SU-DHL-6 (cell line): Measurements from ENCODE around the gene MT3.

Experiments
- H2AFZ ChIP-seq: fragments of 200-600 bp; sonication (generic); 2 replicates; pipeline ENCODE4 v1.6.1; 2014; ENCODE audit warnings: low read depth, mild to moderate bottlenecking, moderate library complexity, mixed read lengths, antibody characterized with exemption, low read length; ENCODE audit not compliant: severe bottlenecking
- H3F3A ChIP-seq: fragments of 200-600 bp; shearing (Covaris generic); 2 replicates; pipeline ENCODE4 v1.6.0; 2016; ENCODE audit warnings: antibody characterized with exemption, mild to moderate bottlenecking; ENCODE audit not compliant: insufficient read depth
- H3K27ac ChIP-seq: fragments of 200-600 bp; sonication (generic); 2 replicates; pipeline ENCODE4 v1.5.1; 2016; ENCODE audit warnings: low read depth, mild to moderate bottlenecking, low read length, moderate library complexity, mixed read lengths
- H3K27me3 ChIP-seq: fragments of 200-600 bp; sonication (generic), shearing (Covaris generic); 2 replicates; pipeline ENCODE4 v1.6.0; 2014; ENCODE audit warnings: mild to moderate bottlenecking, low read length
- H3K36me3 ChIP-seq: fragments of 200-600 bp; sonication (generic); 2 replicates; pipeline ENCODE4 v1.6.1; 2014; ENCODE audit warnings: mild to moderate bottlenecking, low read length, mixed read lengths
- H3K4me2 ChIP-seq: fragments of 300-600, 200-600 bp; shearing (Covaris generic), sonication (generic); 2 replicates; pipeline ENCODE4 v1.6.0; 2014; ENCODE audit warnings: low read length, low read depth, mild to moderate bottlenecking; ENCODE audit not compliant: poor library complexity, severe bottlenecking
- H3K4me3 ChIP-seq: fragments of 200-600 bp; sonication (generic); 2 replicates; pipeline ENCODE4 v1.5.1; 2014; ENCODE audit warnings: antibody characterized with exemption, low read length, mild to moderate bottlenecking, mixed read lengths; ENCODE audit not compliant: insufficient read depth, poor library complexity, severe bottlenecking
- H3K79me2 ChIP-seq: fragments of 200-600 bp; sonication (generic); 2 replicates; pipeline ENCODE4 v1.6.1; 2014; ENCODE audit warnings: mild to moderate bottlenecking, low read length, moderate library complexity; ENCODE audit not compliant: insufficient read depth
- H3K9ac ChIP-seq: fragments of 200-600 bp; sonication (generic); 2 replicates; pipeline ENCODE4 v1.7.0; 2014; ENCODE audit warnings: mild to moderate bottlenecking, low read length
- H3K9me2 ChIP-seq: fragments of 200-600 bp; sonication (generic); replicated peaks from 2 replicates; pipeline ENCODE4 v1.6.1; 2014; ENCODE audit warnings: low read length; ENCODE audit not compliant: insufficient read depth
- H3K9me3 ChIP-seq: fragments of 200-600 bp; sonication (generic); 2 replicates; pipeline ENCODE4 v1.6.1; 2014; ENCODE audit warnings: low read length, mixed read lengths; ENCODE audit not compliant: insufficient read depth
- H4K20me1 ChIP-seq: fragments of 200-600 bp; sonication (generic); 2 replicates; pipeline ENCODE4 v1.6.1; 2014; ENCODE audit warnings: low read depth, mild to moderate bottlenecking, antibody characterized with exemption, low read length, moderate library complexity, mixed read lengths
- CTCF ChIP-seq: fragments of 200-600 bp; sonication (generic); IDR thresholded peaks from one replicate; pipeline ENCODE4 v1.5.1; 2017; ENCODE audit warnings: antibody characterized with exemption, mild to moderate bottlenecking, low read length, moderate library complexity; ENCODE audit not compliant: insufficient read depth, poor library complexity, severe bottlenecking
- EZH2phosphoT487 ChIP-seq: fragments of 200-600 bp; sonication (generic), shearing (Covaris generic); conservative IDR thresholded peaks from 2 replicates; pipeline ENCODE4 v1.6.1; 2018; ENCODE audit warnings: mild to moderate bottlenecking, antibody characterized with exemption, low read length, moderate library complexity, mixed read lengths

The MT3 gene

GRCh38 chr16:56611281-56611833, 22.0 kb downstream of the MT3 start:
- Histone ChIP-seq H3K9ac (no peak overlapping the region), H3K79me2 (no peaks in the 10 kb centered on the region), H4K20me1 (no peaks in the 10 kb centered on the region), H3K4me2 (no peak overlapping the region), H3K27ac (no peak overlapping the region), H3K36me3 (no peaks in the 10 kb centered on the region), H3K9me2 (no peaks in the 10 kb centered on the region), H2AFZ (no peak overlapping the region), H3K4me3 (no peak overlapping the region), H3F3A (no peaks in the 10 kb centered on the region), H3K9me3 (no peaks in the 10 kb centered on the region), H3K27me3 (no peaks in the 10 kb centered on the region)
- TF ChIP-seq CTCF (no peak), EZH2phosphoT487 (no peak)

DNA sequence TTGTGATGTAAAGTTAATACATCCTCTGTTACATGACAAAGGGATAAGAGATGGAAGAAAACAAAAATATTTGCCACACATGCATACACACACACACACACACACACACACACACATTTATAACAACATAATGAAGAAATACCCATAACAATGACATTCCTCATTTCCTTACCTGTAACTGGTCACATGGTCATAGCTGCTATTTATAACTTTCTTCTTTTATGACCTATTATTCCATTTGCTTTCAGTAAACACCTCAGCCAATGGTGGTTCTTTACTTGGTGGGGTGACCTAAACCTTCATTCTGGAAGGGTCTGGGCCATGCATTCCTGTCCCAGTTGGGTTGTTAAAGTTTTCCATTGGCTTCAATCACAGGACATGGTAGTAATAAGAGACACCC, 24.4 kb downstream of the MT3 start:
- Histone ChIP-seq H3K9me2 (no peaks in the 10 kb centered on the region), H3K9me3 (no peaks in the 10 kb centered on the region), H3K9ac (no peak overlapping the region), H3K79me2 (no peaks in the 10 kb centered on the region), H3K27ac (no peak overlapping the region), H2AFZ (no peak overlapping the region), H3K27me3 (no peaks in the 10 kb centered on the region; the same call in 1 of the 2 replicates), H3F3A (no peaks in the 10 kb centered on the region), H3K4me2 (no peak overlapping the region), H3K4me3 (no peak overlapping the region), H4K20me1 (no peaks in the 10 kb centered on the region), H3K36me3 (no peaks in the 10 kb centered on the region)
- TF ChIP-seq EZH2phosphoT487 (no peak), CTCF (no peak)

DNA sequence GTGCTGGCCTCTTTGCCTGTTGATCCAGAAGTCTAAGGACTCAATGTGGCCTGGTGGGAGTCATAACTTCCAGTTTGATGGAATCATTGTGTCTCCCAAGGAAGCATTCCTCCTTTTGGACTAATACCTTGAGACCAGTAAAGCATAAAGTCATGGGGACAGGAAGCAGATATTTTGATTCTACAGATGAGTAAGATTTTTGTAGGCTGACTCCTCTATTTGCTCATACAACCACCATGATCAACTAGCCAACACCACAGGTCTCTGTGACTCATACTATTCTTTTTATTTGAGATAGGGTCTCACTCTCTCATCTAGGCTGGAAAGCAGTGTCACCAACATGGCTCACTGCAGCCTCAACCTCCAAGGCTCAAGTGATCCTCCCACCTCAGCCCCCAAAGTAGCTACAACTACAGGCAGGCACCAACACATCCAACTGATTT, 25.2 kb downstream of the MT3 start:
- H3K27me3 ChIP-seq: no peaks in the 10 kb centered on the region; the same call in 1 of the 2 replicates

More for the DNA sequence above, 25.2 kb downstream of the MT3 start:
- Histone ChIP-seq H3K27ac (no peak overlapping the region), H3K79me2 (no peaks in the 10 kb centered on the region), H3F3A (no peaks in the 10 kb centered on the region), H2AFZ (no peak overlapping the region), H3K9me3 (no peaks in the 10 kb centered on the region), H4K20me1 (no peaks in the 10 kb centered on the region), H3K4me2 (no peak overlapping the region), H3K9me2 (no peaks in the 10 kb centered on the region), H3K4me3 (no peak overlapping the region), H3K36me3 (no peaks in the 10 kb centered on the region), H3K9ac (no peak overlapping the region)
- TF ChIP-seq CTCF (no peak), EZH2phosphoT487 (no peak)
